Neural progenitor cell (in vitro differentiated cells): Measurements from ENCODE around the gene YWHAB. TPM values are rescaled to one million over a fixed set of nuclear protein-coding genes. Genes with fewer than 3 reads are reported as not detected.

Experiments used
- DNase-seq: peaks from one replicate; pipeline ENCODE4 v3.0.0-alpha.2; 2016; ENCODE audit warnings: low spot score
- H2AFZ ChIP-seq: fragments of 200-600 bp; sonication (generic); replicated peaks from 2 replicates; pipeline ENCODE4 v1.6.1; 2016; ENCODE audit warnings: antibody characterized with exemption
- H3F3A ChIP-seq: fragments of 200-600 bp; sonication (generic); 2 replicates; pipeline ENCODE4 v1.6.1; 2016; ENCODE audit warnings: antibody characterized with exemption, low read depth
- H3K27ac ChIP-seq: fragments of 200-600 bp; sonication (generic); 2 replicates; pipeline ENCODE4 v1.5.1; 2016; ENCODE audit warnings: mild to moderate bottlenecking
- H3K27me3 ChIP-seq: fragments of 200-600 bp; sonication (generic); 2 replicates; pipeline ENCODE4 v1.6.1; 2016; ENCODE audit warnings: mild to moderate bottlenecking, moderate library complexity
- H3K36me3 ChIP-seq: fragments of 200-600 bp; sonication (generic); 2 replicates; pipeline ENCODE4 v1.5.1; 2016
- H3K4me1 ChIP-seq: fragments of 200-600 bp; sonication (generic); 2 replicates; pipeline ENCODE4 v1.6.1; 2016; ENCODE audit warnings: mixed run types
- H3K4me2 ChIP-seq: fragments of 200-600 bp; sonication (generic); 2 replicates; pipeline ENCODE4 v1.6.1; 2016
- H3K4me3 ChIP-seq: fragments of 200-600 bp; sonication (generic); 2 replicates; pipeline ENCODE4 v1.5.1; 2016
- H3K79me2 ChIP-seq: fragments of 200-600 bp; sonication (generic); 2 replicates; pipeline ENCODE4 v1.6.1; 2016; ENCODE audit warnings: low read depth
- H3K9ac ChIP-seq: fragments of 200-600 bp; sonication (generic); 2 replicates; pipeline ENCODE4 v1.6.1; 2016
- H3K9me3 ChIP-seq: fragments of 200-600 bp; sonication (generic); 2 replicates; pipeline ENCODE4 v1.5.1; 2016; ENCODE audit warnings: low read depth
- H4K20me1 ChIP-seq: fragments of 200-600 bp; sonication (generic); 2 replicates; pipeline ENCODE4 v1.6.1; 2016; ENCODE audit warnings: low read depth
- H3K27ac Mint-ChIP-seq: 3 replicates; pipeline ENCODE4 v1.8.0; 2021; ENCODE audit warnings: mixed read lengths
- H3K27me3 Mint-ChIP-seq: 2 replicates; pipeline ENCODE4 v1.8.0; 2022; ENCODE audit warnings: low read depth, mild to moderate bottlenecking, inconsistent platforms, moderate library complexity, mixed read lengths; ENCODE audit not compliant: insufficient read depth
- H3K36me3 Mint-ChIP-seq: 3 replicates; pipeline ENCODE4 v1.8.0; 2021; ENCODE audit warnings: mixed read lengths
- H3K4me1 Mint-ChIP-seq: 3 replicates; pipeline ENCODE4 v1.8.0; 2021; ENCODE audit warnings: mixed read lengths
- H3K4me3 Mint-ChIP-seq: 3 replicates; pipeline ENCODE4 v1.8.0; 2021; ENCODE audit warnings: mild to moderate bottlenecking, moderate library complexity, mixed read lengths
- H3K9me3 Mint-ChIP-seq: 3 replicates; pipeline ENCODE4 v1.8.0; 2020; ENCODE audit warnings: mixed read lengths
- EZH2 ChIP-seq: fragments of 200-600 bp; sonication (generic); IDR thresholded peaks from 2 replicates; pipeline ENCODE4 v1.6.1; 2017; ENCODE audit warnings: antibody characterized with exemption, mild to moderate bottlenecking, moderate library complexity
- EZH2phosphoT487 ChIP-seq: fragments of 200-600 bp; sonication (generic); IDR thresholded peaks from 2 replicates; pipeline ENCODE4 v1.6.1; 2017; ENCODE audit warnings: antibody characterized with exemption
- total RNA-seq: library from RNA; depleted of rRNA; stranded (reverse); fragments of >200 nt; gene quantifications from 2 replicates; pipeline ENCODE4 v1.2.3, GENCODE V29; 2015; ENCODE audit warnings: low replicate concordance
- TF ChIP-seq, protein P1 (sequence below): fragments of 200-600 bp; sonication (generic); IDR thresholded peaks from 2 replicates; pipeline ENCODE4 v1.5.1; 2017; ENCODE audit warnings: antibody characterized with exemption, mild to moderate bottlenecking

Gene YWHAB
- total RNA-seq, 1 donor from 2014 or later: 107 TPM

DNA sequence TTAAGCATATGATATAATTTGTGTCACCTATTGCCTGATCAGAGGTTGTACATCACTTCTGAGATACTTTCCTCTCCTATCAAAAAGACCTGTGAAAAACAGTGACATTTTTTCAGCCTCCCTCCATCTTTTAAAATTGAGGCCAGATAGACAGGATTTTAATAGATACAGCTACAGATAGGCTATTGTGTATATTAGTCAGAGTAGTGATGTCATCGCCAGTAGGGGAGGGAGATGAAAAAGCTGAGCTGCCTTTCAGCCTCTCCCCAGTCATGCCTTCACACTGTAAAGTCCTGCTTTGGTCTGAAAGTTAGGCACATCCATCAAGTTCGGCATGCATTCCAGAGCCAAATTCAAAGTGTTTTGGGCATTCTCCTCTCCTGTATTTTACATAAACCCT, 16.5 kb downstream of the YWHAB start:
- H3K4me3 ChIP-seq: no peak overlapping the region
- H3K27me3 ChIP-seq: no peaks in the 10 kb centered on the region
- peaks cover 65% of the 10 kb centered on the region for H4K20me1 ChIP-seq
- H3K36me3 ChIP-seq: peaks cover 27% of the 10 kb centered on the region
- Mint-ChIP-seq H3K27ac (no peak overlapping the region), H3K4me1 (peaks cover 2% of the 10 kb centered on the region), H3K27me3 (no peaks in the 10 kb centered on the region), H3K36me3 (peaks cover 19% of the 10 kb centered on the region), H3K9me3 (no peaks in the 10 kb centered on the region), H3K4me3 (no peak overlapping the region)
- H3K9ac ChIP-seq: no peak overlapping the region
- no peak overlapping the region for H2AFZ ChIP-seq
- peaks cover 9% of the 10 kb centered on the region for H3F3A ChIP-seq
- no peaks in the 10 kb centered on the region for H3K9me3 ChIP-seq
- DNase-seq: no peak
- no peak overlapping the region for H3K27ac ChIP-seq
- H3K79me2 ChIP-seq: peaks cover 62% of the 10 kb centered on the region
- H3K4me1 ChIP-seq: no peaks in the 10 kb centered on the region
- TF ChIP-seq EZH2phosphoT487 (no peak), EZH2 (no peak)
- TF ChIP-seq, protein P1, sequence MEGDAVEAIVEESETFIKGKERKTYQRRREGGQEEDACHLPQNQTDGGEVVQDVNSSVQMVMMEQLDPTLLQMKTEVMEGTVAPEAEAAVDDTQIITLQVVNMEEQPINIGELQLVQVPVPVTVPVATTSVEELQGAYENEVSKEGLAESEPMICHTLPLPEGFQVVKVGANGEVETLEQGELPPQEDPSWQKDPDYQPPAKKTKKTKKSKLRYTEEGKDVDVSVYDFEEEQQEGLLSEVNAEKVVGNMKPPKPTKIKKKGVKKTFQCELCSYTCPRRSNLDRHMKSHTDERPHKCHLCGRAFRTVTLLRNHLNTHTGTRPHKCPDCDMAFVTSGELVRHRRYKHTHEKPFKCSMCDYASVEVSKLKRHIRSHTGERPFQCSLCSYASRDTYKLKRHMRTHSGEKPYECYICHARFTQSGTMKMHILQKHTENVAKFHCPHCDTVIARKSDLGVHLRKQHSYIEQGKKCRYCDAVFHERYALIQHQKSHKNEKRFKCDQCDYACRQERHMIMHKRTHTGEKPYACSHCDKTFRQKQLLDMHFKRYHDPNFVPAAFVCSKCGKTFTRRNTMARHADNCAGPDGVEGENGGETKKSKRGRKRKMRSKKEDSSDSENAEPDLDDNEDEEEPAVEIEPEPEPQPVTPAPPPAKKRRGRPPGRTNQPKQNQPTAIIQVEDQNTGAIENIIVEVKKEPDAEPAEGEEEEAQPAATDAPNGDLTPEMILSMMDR: no peak
- H3K4me2 ChIP-seq: no peak overlapping the region

DNA sequence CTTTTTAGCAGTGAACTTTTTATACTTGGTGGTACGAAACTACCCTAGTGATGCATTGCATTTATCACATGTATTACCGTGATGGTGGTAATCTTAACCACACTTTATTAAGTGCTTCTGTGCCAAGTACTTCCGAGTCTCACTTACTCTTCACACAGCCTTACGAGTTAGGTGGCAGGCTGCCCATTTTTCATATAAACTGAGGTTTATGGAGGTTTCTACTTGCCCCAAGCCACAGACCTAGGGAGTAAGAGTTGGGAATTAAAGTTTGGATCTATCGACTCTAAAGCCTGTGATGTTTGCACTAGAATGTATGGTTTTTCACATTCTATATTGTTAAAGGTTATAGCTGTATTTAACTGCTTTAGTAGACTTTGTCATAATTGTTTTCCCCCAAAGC, 18.9 kb downstream of the YWHAB start:
- peaks cover 27% of the 10 kb centered on the region for H3K36me3 ChIP-seq
- H3K9ac ChIP-seq: no peak overlapping the region
- no peak overlapping the region for H2AFZ ChIP-seq
- peaks cover 38% of the 10 kb centered on the region for H3K79me2 ChIP-seq
- H3K4me3 ChIP-seq: no peak overlapping the region
- Mint-ChIP-seq H3K27ac (no peak overlapping the region), H3K4me3 (no peak overlapping the region), H3K9me3 (no peaks in the 10 kb centered on the region), H3K36me3 (peaks cover 14% of the 10 kb centered on the region), H3K4me1 (peaks cover 5% of the 10 kb centered on the region), H3K27me3 (no peaks in the 10 kb centered on the region)
- no peak for TF ChIP-seq EZH2phosphoT487
- TF ChIP-seq, protein P1: no peak
- TF ChIP-seq EZH2: no peak
- no peak overlapping the region for H3K4me2 ChIP-seq
- peaks cover 26% of the 10 kb centered on the region for H3F3A ChIP-seq
- H3K27me3 ChIP-seq: no peaks in the 10 kb centered on the region
- H3K27ac ChIP-seq: no peak overlapping the region
- H3K9me3 ChIP-seq: no peaks in the 10 kb centered on the region
- DNase-seq: no peak
- peaks cover 54% of the 10 kb centered on the region for H4K20me1 ChIP-seq
- no peaks in the 10 kb centered on the region for H3K4me1 ChIP-seq

DNA sequence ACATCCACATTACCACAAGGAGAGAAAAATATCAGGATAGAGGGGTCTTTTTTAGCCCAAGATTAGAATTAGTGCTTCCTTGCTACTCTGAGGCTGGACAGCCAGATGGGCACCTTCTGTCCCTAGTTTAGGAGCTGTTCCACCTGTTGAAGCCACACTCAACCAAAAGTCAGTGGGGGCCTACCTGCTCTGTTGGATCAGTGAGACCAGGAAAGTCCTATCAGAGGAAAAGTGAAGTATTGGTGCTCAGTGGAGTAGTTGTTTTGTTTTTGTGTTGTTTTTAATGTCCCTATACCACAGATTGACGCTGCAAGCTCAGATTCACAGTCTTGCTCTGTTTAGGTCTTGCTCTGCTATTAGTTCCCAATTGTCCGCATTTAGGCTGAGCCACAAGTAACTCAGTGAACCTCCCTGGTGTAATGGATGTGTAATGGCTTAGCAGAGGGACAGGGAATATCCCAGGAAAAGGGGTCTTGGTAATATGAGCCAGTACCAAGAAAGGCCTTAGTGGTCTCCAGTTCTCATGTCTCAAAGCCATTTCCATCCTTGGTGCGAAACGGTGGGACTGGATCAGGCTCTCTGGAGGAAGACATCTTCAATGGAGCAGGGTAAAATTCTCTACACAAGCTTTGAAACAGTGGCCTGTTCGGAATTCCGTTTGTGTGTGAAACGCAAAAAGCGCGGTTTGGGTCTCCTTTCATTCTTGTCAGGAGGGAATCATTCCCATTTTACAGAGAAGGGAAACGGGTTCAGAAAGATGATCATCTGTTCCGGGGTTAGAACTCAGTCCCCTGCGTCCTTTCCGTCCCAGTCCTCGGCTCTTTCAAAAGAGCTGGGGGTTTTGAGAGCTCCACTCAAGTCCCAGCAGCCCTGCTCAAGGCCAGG, 23.7 kb downstream of the YWHAB start:
- no peak for TF ChIP-seq EZH2phosphoT487
- TF ChIP-seq, protein P1: no peak
- no peak for TF ChIP-seq EZH2
- Mint-ChIP-seq H3K4me1 (peaks cover 13% of the 10 kb centered on the region), H3K27ac (peak overlapping the region; percentile 48), H3K9me3 (no peaks in the 10 kb centered on the region), H3K36me3 (peaks cover 14% of the 10 kb centered on the region), H3K4me3 (peak overlapping the region; percentile 87), H3K27me3 (no peaks in the 10 kb centered on the region)
- H3K4me2 ChIP-seq: peak overlapping the region; percentile 92
- peak; percentile 23 for DNase-seq
- H3F3A ChIP-seq: peaks cover 45% of the 10 kb centered on the region
- H3K4me3 ChIP-seq: peak overlapping the region; percentile 91
- H3K27ac ChIP-seq: no peak overlapping the region
- no peaks in the 10 kb centered on the region for H3K27me3 ChIP-seq
- H4K20me1 ChIP-seq: peaks cover 24% of the 10 kb centered on the region
- peaks cover 7% of the 10 kb centered on the region for H3K79me2 ChIP-seq
- peaks cover 8% of the 10 kb centered on the region for H3K4me1 ChIP-seq
- H3K9ac ChIP-seq: no peak overlapping the region
- H3K9me3 ChIP-seq: no peaks in the 10 kb centered on the region
- no peak overlapping the region for H2AFZ ChIP-seq
- H3K36me3 ChIP-seq: peaks cover 10% of the 10 kb centered on the region
